ENCODE results near the gene NOTCH1.

The NOTCH1 gene

DNA sequence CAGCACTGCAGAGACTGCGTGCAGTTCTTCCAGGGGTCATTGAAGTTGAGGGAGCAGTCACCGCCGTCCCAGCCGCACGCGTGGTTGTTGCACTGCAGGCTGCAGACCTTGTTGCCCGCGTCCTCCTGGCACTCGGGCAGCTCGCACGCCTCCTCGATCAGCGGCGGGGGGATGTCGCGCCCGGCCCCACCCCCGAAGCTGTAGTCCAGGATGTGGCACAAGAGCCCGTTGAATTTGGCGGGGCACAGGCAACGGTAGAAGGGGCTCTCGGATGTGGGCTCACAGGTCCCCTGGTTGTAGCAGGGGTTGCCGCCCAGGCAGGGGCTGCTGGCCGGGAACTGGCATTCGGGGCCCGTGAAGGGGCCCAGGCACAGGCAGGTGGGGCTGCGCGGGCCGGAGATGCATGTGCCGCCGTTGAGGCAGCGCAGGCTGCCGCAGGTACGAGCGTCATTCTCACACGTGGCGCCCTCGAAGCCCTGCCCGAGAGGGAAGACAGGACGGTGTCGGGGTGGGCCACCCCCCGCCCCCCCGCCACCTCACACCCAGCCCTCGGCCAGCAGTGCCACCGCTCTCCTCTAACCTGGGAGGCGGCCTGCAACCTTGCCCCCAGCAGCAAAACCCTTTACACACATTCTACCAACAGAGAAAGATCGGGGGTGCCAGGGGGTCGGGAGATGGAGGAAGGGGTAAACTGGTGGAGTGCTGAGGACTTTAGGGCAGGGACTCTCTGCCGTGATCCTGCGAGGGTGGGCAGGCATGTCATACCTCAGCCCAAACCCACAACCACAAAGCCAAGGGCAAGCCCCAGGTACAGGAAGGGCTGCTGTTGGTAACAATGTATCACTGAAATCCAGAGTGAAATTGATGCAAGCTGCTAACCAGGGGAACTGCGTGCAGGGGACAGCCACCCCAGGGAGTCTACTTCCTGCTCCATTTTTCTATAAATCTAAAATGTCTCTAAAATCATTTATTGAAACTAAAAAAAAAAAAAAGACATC lies 40.1 kb downstream of the NOTCH1 start:
- WGBS (ENCODE audit: extremely low coverage, insufficient coverage, low lambda C conversion rate) = no CpG with 5 or more reads among the region's 51 CpGs
- H3K27me3 ChIP-seq (ENCODE audit: insufficient read depth, low read length, poor library complexity) = no peaks in the 10 kb centered on the region
- no peak overlapping the region for H3K4me3 ChIP-seq (ENCODE audit: low read length)
- no peak overlapping the region for H3K23ac ChIP-seq (ENCODE audit: low read length)
- no peak overlapping the region for H3K4ac ChIP-seq (ENCODE audit: low read depth, low read length)
- H3K4me1 ChIP-seq (ENCODE audit: control insufficient read depth, low read depth, low read length) = no peaks in the 10 kb centered on the region
- H4K5ac ChIP-seq (ENCODE audit: low read length) = no peak overlapping the region
- H3K4me2 ChIP-seq (ENCODE audit: low read length) = no peak overlapping the region
- no peak overlapping the region for H3K9ac ChIP-seq (ENCODE audit: low read length)
- no peak overlapping the region for H2BK120ac ChIP-seq (ENCODE audit: low read depth, low read length)
- H3K27ac ChIP-seq (ENCODE audit: low read depth, low read length) = no peak overlapping the region
- H3K79me2 ChIP-seq (ENCODE audit: control insufficient read depth, insufficient read depth, low read length) = no peaks in the 10 kb centered on the region
- no peak overlapping the region for H2BK15ac ChIP-seq (replicated peaks; ENCODE audit: low read depth)
- no peak overlapping the region for H3K18ac ChIP-seq (ENCODE audit: low read length)
- no peak overlapping the region for H4K8ac ChIP-seq (ENCODE audit: low read depth, low read length)
- DNase-seq = no peak
- H3K79me1 ChIP-seq (ENCODE audit: low read length) = no peaks in the 10 kb centered on the region
- H2BK5ac ChIP-seq (ENCODE audit: low read length) = no peak overlapping the region
- no peak overlapping the region for H2AK5ac ChIP-seq (ENCODE audit: low read length)
- no peak overlapping the region for H3K56ac ChIP-seq (ENCODE audit: low read length)
- H3K36me3 ChIP-seq (ENCODE audit: control insufficient read depth, insufficient read depth, low read length) = peaks cover 10% of the 10 kb centered on the region

DNA sequence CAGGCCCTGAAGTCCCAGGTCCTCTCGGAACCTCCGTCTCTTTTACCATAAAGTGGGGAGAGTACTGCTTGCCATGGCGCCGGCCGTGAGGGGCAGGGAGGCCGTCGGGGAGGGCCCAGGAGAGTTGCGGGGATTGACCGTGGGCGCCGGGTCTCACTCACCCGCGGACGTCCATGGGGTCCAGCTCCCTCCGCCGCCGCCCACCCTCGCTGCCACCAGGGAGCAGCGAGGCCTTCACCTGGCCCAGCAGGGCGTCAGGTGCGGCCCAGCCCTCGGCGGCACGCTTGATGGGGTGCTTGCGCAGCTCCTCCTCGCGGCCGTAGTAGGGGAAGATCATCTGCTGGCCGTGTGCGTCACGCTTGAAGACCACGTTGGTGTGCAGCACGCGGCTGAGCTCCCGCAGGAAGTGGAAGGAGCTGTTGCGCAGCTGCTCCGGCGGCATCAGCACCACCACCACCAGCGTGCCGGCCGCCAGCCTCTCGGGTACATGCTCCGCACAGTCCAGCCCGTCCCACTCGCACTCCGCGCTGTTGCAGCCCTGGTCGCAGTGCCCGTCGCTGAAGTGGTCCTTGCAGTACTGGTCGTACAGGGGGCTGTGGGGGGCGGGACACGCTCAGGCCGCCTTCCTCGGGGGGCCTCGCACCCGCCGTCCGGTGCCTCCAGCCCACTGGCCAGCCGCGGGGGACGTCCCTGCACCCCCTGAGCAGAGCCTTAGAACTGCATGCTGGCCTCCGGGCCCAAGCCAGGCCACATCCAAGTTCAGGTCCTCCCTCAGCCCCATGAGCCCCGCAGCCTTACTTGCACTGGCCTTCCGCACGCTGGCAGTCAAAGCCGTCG lies 41.1 kb downstream of the NOTCH1 start:
- no peak for DNase-seq
- Histone ChIP-seq H3K23ac (ENCODE audit: low read length) (no peak overlapping the region), H3K9ac (ENCODE audit: low read length) (no peak overlapping the region), H3K4me2 (ENCODE audit: low read length) (no peak overlapping the region), H3K79me1 (ENCODE audit: low read length) (no peaks in the 10 kb centered on the region), H3K18ac (ENCODE audit: low read length) (no peak overlapping the region), H3K4ac (ENCODE audit: low read depth, low read length) (no peak overlapping the region), H3K4me3 (ENCODE audit: low read length) (no peak overlapping the region), H3K27me3 (ENCODE audit: insufficient read depth, low read length, poor library complexity) (no peaks in the 10 kb centered on the region), H2BK120ac (ENCODE audit: low read depth, low read length) (no peak overlapping the region), H3K27ac (ENCODE audit: low read depth, low read length) (no peak overlapping the region), H3K56ac (ENCODE audit: low read length) (no peak overlapping the region), H2AK5ac (ENCODE audit: low read length) (no peak overlapping the region), H4K8ac (ENCODE audit: low read depth, low read length) (no peak overlapping the region), H3K4me1 (ENCODE audit: control insufficient read depth, low read depth, low read length) (no peaks in the 10 kb centered on the region), H2BK15ac (replicated peaks; ENCODE audit: low read depth) (no peak overlapping the region), H3K79me2 (ENCODE audit: control insufficient read depth, insufficient read depth, low read length) (no peaks in the 10 kb centered on the region), H4K5ac (ENCODE audit: low read length) (no peak overlapping the region), H3K36me3 (ENCODE audit: control insufficient read depth, insufficient read depth, low read length) (peaks cover 12% of the 10 kb centered on the region), H2BK5ac (ENCODE audit: low read length) (no peak overlapping the region)
- WGBS (ENCODE audit: extremely low coverage, insufficient coverage, low lambda C conversion rate) = no CpG with 5 or more reads among the region's 68 CpGs

DNA sequence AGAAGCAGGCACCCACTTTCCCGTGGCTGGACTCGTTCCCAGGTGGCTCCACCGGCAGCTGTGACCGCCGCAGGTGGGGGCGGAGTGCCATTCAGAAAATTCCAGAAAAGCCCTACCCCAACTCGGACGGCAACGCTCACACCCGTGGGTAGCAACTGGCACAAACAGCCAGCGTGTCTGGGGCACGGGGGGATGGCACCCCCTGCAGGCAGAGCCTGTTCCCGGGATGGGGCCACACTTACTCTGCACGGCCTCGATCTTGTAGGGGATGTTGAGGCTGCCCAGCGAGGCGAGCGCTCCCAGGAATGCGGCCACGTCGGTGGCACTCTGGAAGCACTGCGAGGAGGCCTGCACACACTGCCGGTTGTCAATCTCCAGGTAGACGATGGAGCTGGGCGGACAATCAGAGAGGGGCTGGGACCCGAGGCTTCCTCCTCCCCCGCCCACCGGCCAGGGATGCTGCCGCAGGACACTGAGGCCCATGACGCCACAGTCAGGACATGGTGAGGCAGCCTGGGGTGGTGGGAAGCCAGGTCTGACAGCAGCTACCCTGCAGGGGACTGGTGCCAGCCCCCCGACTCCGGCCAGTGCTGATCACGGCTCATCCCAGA lies 42.8 kb downstream of the NOTCH1 start:
- no CpG with 5 or more reads among the region's 33 CpGs for WGBS (ENCODE audit: extremely low coverage, insufficient coverage, low lambda C conversion rate)
- no peak overlapping the region for H2AK5ac ChIP-seq (ENCODE audit: low read length)
- H3K9ac ChIP-seq (ENCODE audit: low read length) = no peak overlapping the region
- peaks cover 11% of the 10 kb centered on the region for H3K36me3 ChIP-seq (ENCODE audit: control insufficient read depth, insufficient read depth, low read length)
- H3K4ac ChIP-seq (ENCODE audit: low read depth, low read length) = no peak overlapping the region
- no peak overlapping the region for H3K56ac ChIP-seq (ENCODE audit: low read length)
- H3K4me2 ChIP-seq (ENCODE audit: low read length) = no peak overlapping the region
- H3K18ac ChIP-seq (ENCODE audit: low read length) = no peak overlapping the region
- no peaks in the 10 kb centered on the region for H3K79me2 ChIP-seq (ENCODE audit: control insufficient read depth, insufficient read depth, low read length)
- no peak overlapping the region for H4K5ac ChIP-seq (ENCODE audit: low read length)
- H3K4me1 ChIP-seq (ENCODE audit: control insufficient read depth, low read depth, low read length) = no peaks in the 10 kb centered on the region
- H3K27ac ChIP-seq (ENCODE audit: low read depth, low read length) = no peak overlapping the region
- H4K8ac ChIP-seq (ENCODE audit: low read depth, low read length) = no peak overlapping the region
- H3K23ac ChIP-seq (ENCODE audit: low read length) = no peak overlapping the region
- H2BK15ac ChIP-seq (replicated peaks; ENCODE audit: low read depth) = no peak overlapping the region
- H2BK120ac ChIP-seq (ENCODE audit: low read depth, low read length) = no peak overlapping the region
- no peaks in the 10 kb centered on the region for H3K27me3 ChIP-seq (ENCODE audit: insufficient read depth, low read length, poor library complexity)
- H3K79me1 ChIP-seq (ENCODE audit: low read length) = no peaks in the 10 kb centered on the region
- no peak overlapping the region for H2BK5ac ChIP-seq (ENCODE audit: low read length)
- H3K4me3 ChIP-seq (ENCODE audit: low read length) = no peak overlapping the region
- no peak for DNase-seq

DNA sequence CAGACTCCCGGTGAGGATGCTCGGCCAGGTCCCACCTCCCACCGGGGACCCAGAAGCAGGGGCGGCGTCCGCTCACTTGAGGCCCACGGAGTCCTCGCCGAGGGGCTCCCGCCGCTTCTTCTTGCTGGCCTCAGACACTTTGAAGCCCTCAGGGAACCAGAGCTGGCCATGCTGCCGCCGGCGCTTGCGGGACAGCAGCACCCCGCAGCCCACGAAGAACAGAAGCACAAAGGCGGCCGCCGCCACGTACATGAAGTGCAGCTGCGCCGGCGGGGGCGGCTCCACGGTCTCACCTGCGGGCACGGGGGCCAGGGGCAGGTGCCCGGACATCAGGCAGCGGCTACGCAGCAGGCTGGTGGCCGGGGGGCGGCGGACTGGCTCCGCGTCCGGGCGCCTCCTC lies 43.7 kb downstream of the NOTCH1 start:
- Histone ChIP-seq H3K4me1 (ENCODE audit: control insufficient read depth, low read depth, low read length) (no peaks in the 10 kb centered on the region), H2AK5ac (ENCODE audit: low read length) (no peak overlapping the region), H3K56ac (ENCODE audit: low read length) (no peak overlapping the region), H3K79me1 (ENCODE audit: low read length) (no peaks in the 10 kb centered on the region), H3K27me3 (ENCODE audit: insufficient read depth, low read length, poor library complexity) (no peaks in the 10 kb centered on the region), H4K5ac (ENCODE audit: low read length) (no peak overlapping the region), H2BK15ac (replicated peaks; ENCODE audit: low read depth) (no peak overlapping the region), H3K9ac (ENCODE audit: low read length) (no peak overlapping the region), H3K36me3 (ENCODE audit: control insufficient read depth, insufficient read depth, low read length) (peaks cover 9% of the 10 kb centered on the region), H2BK5ac (ENCODE audit: low read length) (no peak overlapping the region), H3K4me2 (ENCODE audit: low read length) (no peak overlapping the region), H3K4me3 (ENCODE audit: low read length) (no peak overlapping the region), H3K79me2 (ENCODE audit: control insufficient read depth, insufficient read depth, low read length) (no peaks in the 10 kb centered on the region), H2BK120ac (ENCODE audit: low read depth, low read length) (no peak overlapping the region), H3K4ac (ENCODE audit: low read depth, low read length) (no peak overlapping the region), H3K23ac (ENCODE audit: low read length) (no peak overlapping the region), H3K18ac (ENCODE audit: low read length) (no peak overlapping the region), H3K27ac (ENCODE audit: low read depth, low read length) (no peak overlapping the region), H4K8ac (ENCODE audit: low read depth, low read length) (no peak overlapping the region)
- DNase-seq = no peak
- no CpG with 5 or more reads among the region's 38 CpGs for WGBS (ENCODE audit: extremely low coverage, insufficient coverage, low lambda C conversion rate)

DNA sequence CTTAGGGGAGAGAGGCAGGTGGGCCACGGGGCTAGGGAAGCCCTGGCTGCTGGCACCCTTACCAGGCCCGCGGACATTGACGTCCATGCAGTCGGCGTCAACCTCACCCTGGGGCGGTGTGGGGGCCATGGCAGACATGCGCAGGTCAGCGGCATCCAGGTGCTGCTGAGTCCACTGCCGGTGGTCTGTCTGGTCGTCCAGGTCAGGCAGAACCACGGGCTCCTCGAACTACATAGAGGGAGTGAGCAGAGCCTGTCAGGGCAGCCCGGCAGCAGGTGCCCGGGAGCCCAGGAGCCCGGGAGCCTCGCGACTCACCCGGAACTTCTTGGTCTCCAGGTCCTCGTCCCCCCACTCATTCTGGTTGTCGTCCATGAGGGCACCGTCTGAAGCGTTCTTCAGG lies 44.2 kb downstream of the NOTCH1 start:
- H3K56ac ChIP-seq (ENCODE audit: low read length) = no peak overlapping the region
- H2BK5ac ChIP-seq (ENCODE audit: low read length) = no peak overlapping the region
- no peak overlapping the region for H4K8ac ChIP-seq (ENCODE audit: low read depth, low read length)
- DNase-seq = no peak
- no peak overlapping the region for H3K4me3 ChIP-seq (ENCODE audit: low read length)
- no peak overlapping the region for H2BK120ac ChIP-seq (ENCODE audit: low read depth, low read length)
- H3K4ac ChIP-seq (ENCODE audit: low read depth, low read length) = no peak overlapping the region
- no peak overlapping the region for H3K9ac ChIP-seq (ENCODE audit: low read length)
- H3K18ac ChIP-seq (ENCODE audit: low read length) = no peak overlapping the region
- peaks cover 12% of the 10 kb centered on the region for H3K36me3 ChIP-seq (ENCODE audit: control insufficient read depth, insufficient read depth, low read length)
- H4K5ac ChIP-seq (ENCODE audit: low read length) = no peak overlapping the region
- H3K23ac ChIP-seq (ENCODE audit: low read length) = no peak overlapping the region
- H3K27me3 ChIP-seq (ENCODE audit: insufficient read depth, low read length, poor library complexity) = no peaks in the 10 kb centered on the region
- no peak overlapping the region for H3K27ac ChIP-seq (ENCODE audit: low read depth, low read length)
- H3K79me2 ChIP-seq (ENCODE audit: control insufficient read depth, insufficient read depth, low read length) = no peaks in the 10 kb centered on the region
- H2BK15ac ChIP-seq (replicated peaks; ENCODE audit: low read depth) = no peak overlapping the region
- H2AK5ac ChIP-seq (ENCODE audit: low read length) = no peak overlapping the region
- H3K4me2 ChIP-seq (ENCODE audit: low read length) = no peak overlapping the region
- no peaks in the 10 kb centered on the region for H3K4me1 ChIP-seq (ENCODE audit: control insufficient read depth, low read depth, low read length)
- H3K79me1 ChIP-seq (ENCODE audit: low read length) = no peaks in the 10 kb centered on the region
- no CpG with 5 or more reads among the region's 23 CpGs for WGBS (ENCODE audit: extremely low coverage, insufficient coverage, low lambda C conversion rate)

All from mesendoderm (in vitro differentiated cells).